ENCODE results near the gene IQCN. TPM values are rescaled to one million over a fixed set of nuclear protein-coding genes. Genes with fewer than 3 reads are reported as not detected.

IQCN gene
- total RNA-seq, 1 donor = 7.7 TPM

- peaks cover 3% of the 10 kb centered on the region for H3K27me3 ChIP-seq (ENCODE audit: insufficient read depth, low read length)
- no peak overlapping the region for H3K4me3 ChIP-seq (ENCODE audit: low read length)
- peaks cover 18% of the 10 kb centered on the region for H3K4me1 ChIP-seq (ENCODE audit: insufficient read depth, low read length)
- no peaks in the 10 kb centered on the region for H3K9me3 ChIP-seq (ENCODE audit: low read depth, low read length)
These were observed 65.9 kb downstream of the IQCN start for GRCh38 chr19:18208098-18208951.

Other genes starting within 250 kb of the IQCN start
- 26.9 TPM for gene IL12RB1, start 187.5 kb downstream of the IQCN start, total RNA-seq
- gene MAST3, start 176.7 kb downstream of the IQCN start, total RNA-seq = 6.7 TPM
- 3.7 TPM for gene PIK3R2, start 121.3 kb downstream of the IQCN start, total RNA-seq
- 769 TPM for gene IFI30, start 100.6 kb downstream of the IQCN start, total RNA-seq
- 4.3 TPM for gene MPV17L2, start 81.2 kb downstream of the IQCN start, total RNA-seq
- gene RAB3A, start 70.4 kb downstream of the IQCN start, total RNA-seq = 3.8 TPM
- not detected for gene PDE4C, start 48.0 kb downstream of the IQCN start, total RNA-seq
- 1,318 TPM for gene JUND, start 7.2 kb upstream of the IQCN start, total RNA-seq
- 62.4 TPM for gene LSM4, start 48.6 kb upstream of the IQCN start, total RNA-seq
- gene PGPEP1, start 66.1 kb upstream of the IQCN start, total RNA-seq = 21.4 TPM
- not detected for gene GDF15, start 111.7 kb upstream of the IQCN start, total RNA-seq
- 32.7 TPM for gene LRRC25, start 123.2 kb upstream of the IQCN start, total RNA-seq
- 46.2 TPM for gene SSBP4, start 144.9 kb upstream of the IQCN start, total RNA-seq
- gene ISYNA1, start 163.7 kb upstream of the IQCN start, total RNA-seq = 7.8 TPM
- gene ELL, start 247.6 kb upstream of the IQCN start, total RNA-seq = 40.4 TPM

Data from mononuclear cell (primary cell).